ENCODE data around the gene LRRC75B. TPM values are rescaled to one million over a fixed set of nuclear protein-coding genes. Genes with fewer than 3 reads are reported as not detected.
"Not testable (repeated sequence)": the region's sequence is repeated elsewhere in the genome, so short reads cannot be mapped to it uniquely, and the experiment has no call there.

The LRRC75B gene
- 5.0 TPM for total RNA-seq

- ATAC-seq, result peak; percentile 73
Observed at GRCh38 chr22:24592851-24593558, at the start of gene LRRC75B. Gene LRRC75B (minus strand): TSS chr22:24593073. CDS start chr22:24593039, 34 bp downstream.

- ATAC-seq, result not testable (repeated sequence)
Observed at GRCh38 chr22:24642307-24642706, 49.4 kb upstream of the LRRC75B start.

- ATAC-seq, result not testable (repeated sequence)
Observed at GRCh38 chr22:24636513-24636912, 43.6 kb upstream of the LRRC75B start.

- ATAC-seq, result not testable (repeated sequence)
Observed at GRCh38 chr22:24634776-24635389, 42.0 kb upstream of the LRRC75B start.

- ATAC-seq, result not testable (repeated sequence)
Observed at GRCh38 chr22:24633231-24634023, 40.6 kb upstream of the LRRC75B start.

GRCh38 chr22:24632642-24633041, 39.8 kb upstream of the LRRC75B start:
- not testable (repeated sequence) for ATAC-seq

- not testable (repeated sequence) for ATAC-seq
Observed at GRCh38 chr22:24631430-24632122, 38.7 kb upstream of the LRRC75B start.

GRCh38 chr22:24630812-24631427, 38.0 kb upstream of the LRRC75B start:
- ATAC-seq, result not testable (repeated sequence)

GRCh38 chr22:24629069-24629468, 36.2 kb upstream of the LRRC75B start:
- not testable (repeated sequence) for ATAC-seq

GRCh38 chr22:24627911-24628310, 35.0 kb upstream of the LRRC75B start:
- ATAC-seq, result not testable (repeated sequence)

- ATAC-seq, result not testable (repeated sequence)
Observed at GRCh38 chr22:24622596-24622995, 29.7 kb upstream of the LRRC75B start.

- ATAC-seq, result not testable (repeated sequence)
Observed at GRCh38 chr22:24621244-24621643, 28.4 kb upstream of the LRRC75B start.

- not testable (repeated sequence) for ATAC-seq
Observed at GRCh38 chr22:24614794-24615193, 21.9 kb upstream of the LRRC75B start.

- not testable (repeated sequence) for ATAC-seq
Observed at GRCh38 chr22:24609888-24610287, 17.0 kb upstream of the LRRC75B start.

- peak; percentile 27 for ATAC-seq
Observed at GRCh38 chr22:24608327-24608726, 15.5 kb upstream of the LRRC75B start.

GRCh38 chr22:24607429-24607983, 14.6 kb upstream of the LRRC75B start:
- ATAC-seq, result peak; percentile 77

GRCh38 chr22:24606340-24606739, 13.5 kb upstream of the LRRC75B start:
- ATAC-seq, result not testable (repeated sequence)

- ATAC-seq, result peak; percentile 34
Observed at GRCh38 chr22:24603770-24604629, 11.1 kb upstream of the LRRC75B start.

- ATAC-seq, result peak; percentile 4
Observed at GRCh38 chr22:24602847-24603769, 10.2 kb upstream of the LRRC75B start, which contains the start of gene GGT1. Gene GGT1 (plus strand): TSS chr22:24603193. CDS start chr22:24611082, 7,889 bp downstream.

Data from esophagus mucosa (tissue), 1 donor.